Kidney capillary endothelial cell (primary cell): ENCODE results near the gene MACC1.

Experiments used
- DNase-seq: peaks from one replicate; pipeline ENCODE4 v3.0.0-alpha.2; 2018; ENCODE audit warnings: low spot score

The MACC1 gene

GRCh38 chr7:20173828-20174227 lies 43.4 kb downstream of the MACC1 start:
- DNase-seq = no peak

GRCh38 chr7:20172736-20173334 lies 44.3 kb downstream of the MACC1 start:
- no peak for DNase-seq

- no peak for DNase-seq
Measured at GRCh38 chr7:20170633-20171032, 46.6 kb downstream of the MACC1 start.

GRCh38 chr7:20165146-20165510 lies 52.1 kb downstream of the MACC1 start:
- DNase-seq = no peak

- DNase-seq = no peak
Measured at GRCh38 chr7:20164425-20165145, 52.6 kb downstream of the MACC1 start.

- no peak for DNase-seq
Measured at GRCh38 chr7:20162665-20163064, 54.5 kb downstream of the MACC1 start.

GRCh38 chr7:20159226-20159747 lies 57.9 kb downstream of the MACC1 start:
- no peak for DNase-seq

GRCh38 chr7:20158684-20159083 lies 58.5 kb downstream of the MACC1 start:
- DNase-seq = no peak

GRCh38 chr7:20157456-20157855 lies 59.7 kb downstream of the MACC1 start:
- no peak for DNase-seq

- no peak for DNase-seq
Measured at GRCh38 chr7:20153999-20154398, 63.2 kb downstream of the MACC1 start.

- DNase-seq = no peak
Measured at GRCh38 chr7:20153567-20153966, 63.6 kb downstream of the MACC1 start.

GRCh38 chr7:20152511-20152910 lies 64.7 kb downstream of the MACC1 start:
- DNase-seq = no peak

GRCh38 chr7:20151708-20152456 lies 65.3 kb downstream of the MACC1 start:
- DNase-seq = no peak

GRCh38 chr7:20146451-20146850 lies 70.7 kb downstream of the MACC1 start:
- no peak for DNase-seq

- DNase-seq = no peak
Measured at GRCh38 chr7:20144801-20145200, 72.4 kb downstream of the MACC1 start.

GRCh38 chr7:20141666-20142065 lies 75.5 kb downstream of the MACC1 start:
- no peak for DNase-seq

- DNase-seq = no peak
Measured at GRCh38 chr7:20141002-20141345, 76.2 kb downstream of the MACC1 start.

- DNase-seq = no peak
Measured at GRCh38 chr7:20140291-20141001, 76.7 kb downstream of the MACC1 start.

GRCh38 chr7:20136647-20137046 lies 80.5 kb downstream of the MACC1 start:
- DNase-seq = no peak

GRCh38 chr7:20133803-20134202 lies 83.4 kb downstream of the MACC1 start:
- DNase-seq = no peak

- no peak for DNase-seq
Measured at GRCh38 chr7:20132585-20132984, 84.6 kb downstream of the MACC1 start.

GRCh38 chr7:20131776-20132175 lies 85.4 kb downstream of the MACC1 start:
- no peak for DNase-seq

- no peak for DNase-seq
Measured at GRCh38 chr7:20129920-20130319, 87.3 kb downstream of the MACC1 start.
